Naive thymus-derived CD8-positive, alpha-beta T cell (primary cell): ENCODE measurements around the gene UQCC2. TPM values are rescaled to one million over a fixed set of nuclear protein-coding genes. Genes with fewer than 3 reads are reported as not detected.
A peak's percentile ranks its signal among the peaks of the same experiment; 100 is the strongest.

Source experiments
- ATAC-seq, 2 donors: fragments of 150-1000 bp; cut with Tn5 transposase in 1 of 2; sonication (Bioruptor Pico), chemical (Tn5 transposase) in 1 of 2; 1 replicate in 1 of 2; 2 replicates in 1 of 2; pipeline ENCODE4 v1.10.0; 2021; ENCODE audit warnings: mild to moderate bottlenecking in 2 of 2, moderate library complexity in 2 of 2
- POLR2A ChIA-PET: fragments of 350-600 bp; sonication (Branson Sonifier 250); formaldehyde crosslinking; loops from one replicate; lab custom pipeline; 2021; ENCODE audit warnings: antibody characterized with exemption; lab: Charles Lee
- DNase-seq, 10 donors: peaks; one replicate each; pipeline versions ENCODE4 v3.0.0 to v3.0.0-alpha.2; 2020 to 2022
- H3K27ac Mint-ChIP-seq, 10 donors: one replicate each; pipeline ENCODE4 v1.8.0; 2020 to 2022; ENCODE audit warnings: mild to moderate bottlenecking in 10 of 10, mixed read lengths in 10 of 10, moderate library complexity in 4 of 10, inconsistent platforms in 1 of 10
- H3K27me3 Mint-ChIP-seq, 5 donors: one replicate each; pipeline ENCODE4 v1.8.0; 2021 to 2022; ENCODE audit warnings: mixed read lengths in 5 of 5
- H3K36me3 Mint-ChIP-seq, 3 donors: one replicate each; pipeline ENCODE4 v1.8.0; 2020 to 2022; ENCODE audit warnings: mixed read lengths in 3 of 3, mild to moderate bottlenecking in 2 of 3, inconsistent platforms in 1 of 3
- H3K4me1 Mint-ChIP-seq, 4 donors: one replicate each; pipeline ENCODE4 v1.8.0; 2021 to 2022; ENCODE audit warnings: mixed read lengths in 4 of 4
- H3K4me3 Mint-ChIP-seq, 10 donors: one replicate each; pipeline ENCODE4 v1.8.0; 2020 to 2022; ENCODE audit warnings: mild to moderate bottlenecking in 10 of 10, mixed read lengths in 10 of 10, moderate library complexity in 6 of 10, inconsistent platforms in 1 of 10
- H3K9me3 Mint-ChIP-seq, 9 donors: one replicate each; pipeline ENCODE4 v1.8.0; 2020 to 2022; ENCODE audit warnings: mixed read lengths in 9 of 9, mild to moderate bottlenecking in 3 of 9, inconsistent platforms in 1 of 9, moderate library complexity in 1 of 9
- polyA plus RNA-seq, 3 donors: library from polyadenylated mRNA; unstranded; fragments of 300-500 nt; fragmentation: Illumina TruSeq; gene quantifications; one replicate each; pipeline ENCODE4 v1.2.3, GENCODE V29; 2021
- total RNA-seq, 8 experiments: library from RNA in 2 of 8; stranded (reverse) in 2 of 8; gene quantifications; one replicate each; pipeline ENCODE4 v1.2.3 and lab custom pipeline; 2021 to 2026

UQCC2 gene
- total and polyA plus RNA-seq, 5 experiments from 2014 or later = 23.3 to 57.7 (median 44.4) TPM

GRCh38 chr6:33698494-33698893 lies 13.0 kb downstream of the UQCC2 start:
- H3K36me3 Mint-ChIP-seq = peaks cover 0 to 6% (median 2%) of the 10 kb centered on the region in 3 donors
- peaks cover 22 to 62% (median 54%) of the 10 kb centered on the region in 4 donors for H3K4me1 Mint-ChIP-seq
- H3K4me3 Mint-ChIP-seq = no peak overlapping the region
- peak overlapping the region in 9 of 10 donors; percentile 21 to 86 (median 48) for H3K27ac Mint-ChIP-seq
- DNase-seq (no peak), ATAC-seq (no peak)
- no peaks in the 10 kb centered on the region for H3K27me3 Mint-ChIP-seq
- POLR2A ChIA-PET = interaction anchor here (2.2 kb wide), 1 partner anchor 77 kb away, joined by 4 read pairs; the partner anchor contains the start of gene ITPR3
- H3K9me3 Mint-ChIP-seq = no peaks in the 10 kb centered on the region

DNA sequence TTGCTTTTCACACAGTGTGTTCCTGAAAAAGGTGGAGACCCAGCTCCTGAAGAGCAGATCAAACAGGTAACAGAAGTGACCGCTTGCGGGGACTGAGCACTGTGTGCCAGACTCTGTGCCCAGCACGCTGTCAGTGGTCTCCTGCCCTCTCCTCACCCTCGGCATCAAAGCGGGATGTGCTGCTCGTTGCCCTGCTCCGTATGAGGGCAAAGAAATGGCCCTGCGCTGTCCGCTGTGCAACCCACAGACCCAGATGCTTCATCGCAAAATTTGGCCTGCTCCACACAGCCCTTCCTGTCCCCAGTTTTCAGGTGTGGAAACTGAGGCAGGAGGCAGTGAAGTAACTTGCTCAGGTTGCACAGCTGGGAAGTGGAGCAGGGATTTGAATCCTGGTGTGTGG lies 13.7 kb downstream of the UQCC2 start:
- H3K4me3 Mint-ChIP-seq = peak overlapping the region in 4 of 10 donors; percentile 8 to 79 (median 72)
- H3K36me3 Mint-ChIP-seq = peaks cover 0 to 6% (median 2%) of the 10 kb centered on the region in 3 donors
- H3K27ac Mint-ChIP-seq = peak overlapping the region; percentile 88 to 99 (median 96)
- no peaks in the 10 kb centered on the region for H3K9me3 Mint-ChIP-seq
- POLR2A ChIA-PET = interaction anchor here (0.6 to 2.2 kb wide), 7 partner anchors 11 to 682 kb away, joined by 3 to 6 read pairs (median 4); partner anchors contain the start of gene ITPR3
- ATAC-seq (no peak), DNase-seq (peak in 1 of 10 donors; percentile 19)
- H3K27me3 Mint-ChIP-seq = no peaks in the 10 kb centered on the region
- peaks cover 23 to 68% (median 60%) of the 10 kb centered on the region in 4 donors for H3K4me1 Mint-ChIP-seq

- H3K4me1 Mint-ChIP-seq = peaks cover 27 to 71% (median 68%) of the 10 kb centered on the region in 4 donors
- ATAC-seq (peak; percentile 41 to 68), DNase-seq (peak in 6 of 10 donors; percentile 12 to 62 (median 46))
- H3K36me3 Mint-ChIP-seq = peaks cover 0 to 6% (median 6%) of the 10 kb centered on the region in 3 donors
- POLR2A ChIA-PET = interaction anchor here (0.6 to 2.2 kb wide), 11 partner anchors 9 to 683 kb away, joined by 3 to 6 read pairs (median 4); partner anchors contain the start of gene ITPR3
- peak overlapping the region; percentile 48 to 86 (median 78) for H3K4me3 Mint-ChIP-seq
- no peaks in the 10 kb centered on the region for H3K9me3 Mint-ChIP-seq
- peak overlapping the region; percentile 88 to 99 (median 96) for H3K27ac Mint-ChIP-seq
- H3K27me3 Mint-ChIP-seq = no peaks in the 10 kb centered on the region
Observed at GRCh38 chr6:33696548-33697518, 14.7 kb downstream of the UQCC2 start.

DNA sequence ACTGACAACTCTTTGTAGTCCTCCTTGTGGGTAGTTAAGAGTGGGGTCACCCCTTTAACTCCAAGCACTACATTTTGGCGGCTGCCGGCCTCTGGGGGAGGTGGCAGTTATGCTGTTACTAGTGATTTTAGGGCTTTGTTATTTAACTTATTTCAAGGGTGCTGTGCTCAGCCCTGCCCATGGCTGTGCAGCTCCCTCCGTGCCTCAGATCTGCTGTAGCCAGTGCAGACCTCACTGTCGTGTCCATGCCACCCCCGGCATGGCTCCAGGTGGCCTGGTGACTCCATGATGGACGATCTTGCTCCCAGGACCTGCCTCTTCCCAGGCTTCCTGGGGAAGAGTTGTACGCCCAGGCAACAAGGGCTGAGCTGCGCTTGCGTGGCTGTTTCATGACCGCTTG lies 15.4 kb downstream of the UQCC2 start:
- DNase-seq = no peak
- no peaks in the 10 kb centered on the region for H3K27me3 Mint-ChIP-seq
- ATAC-seq = no peak
- H3K9me3 Mint-ChIP-seq = no peaks in the 10 kb centered on the region
- peak overlapping the region; percentile 88 to 99 (median 96) for H3K27ac Mint-ChIP-seq
- peak overlapping the region in 8 of 10 donors; percentile 67 to 84 (median 78) for H3K4me3 Mint-ChIP-seq
- peaks cover 27 to 77% (median 76%) of the 10 kb centered on the region in 4 donors for H3K4me1 Mint-ChIP-seq
- POLR2A ChIA-PET = interaction anchor here (0.5 to 3.6 kb wide), 6 partner anchors 13 to 1193 kb away, joined by 3 to 22 read pairs (median 4); partner anchors contain the start of genes ANKS1A and UQCC2
- peaks cover 0 to 10% (median 6%) of the 10 kb centered on the region in 3 donors for H3K36me3 Mint-ChIP-seq

DNA sequence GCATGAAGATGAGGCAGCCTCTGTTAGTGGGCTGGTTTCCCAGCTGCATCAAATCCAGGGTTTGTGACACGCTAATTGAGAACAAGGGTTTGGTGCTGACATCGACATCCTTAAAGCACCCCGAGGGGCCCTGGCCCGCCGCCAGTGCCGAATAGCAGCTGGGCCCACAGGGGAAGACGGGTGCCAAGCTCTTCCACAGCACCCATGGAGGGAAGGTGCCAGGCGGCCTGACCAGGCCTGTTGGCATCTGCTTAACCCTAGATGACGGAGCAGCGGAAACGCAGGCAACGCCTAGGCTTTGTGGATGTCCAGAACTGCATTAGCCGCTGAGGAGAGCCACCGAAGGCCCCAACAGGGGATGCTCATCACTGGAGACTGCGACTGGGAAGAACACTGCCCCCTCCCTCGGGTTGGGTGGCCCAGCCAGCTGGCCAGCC lies 16.0 kb downstream of the UQCC2 start:
- POLR2A ChIA-PET = interaction anchor here (0.5 to 3.6 kb wide), 11 partner anchors 14 to 1193 kb away, joined by 3 to 25 read pairs (median 5); partner anchors contain the start of genes ANKS1A, BAK1, ITPR3 and UQCC2
- Mint-ChIP-seq H3K4me3 (peak overlapping the region in 2 of 10 donors; percentile 67 to 79), H3K27ac (peak overlapping the region; percentile 94 to 99 (median 97)), H3K9me3 (no peaks in the 10 kb centered on the region), H3K27me3 (no peaks in the 10 kb centered on the region), H3K4me1 (peaks cover 27 to 76% (median 75%) of the 10 kb centered on the region in 4 donors), H3K36me3 (peaks cover 0 to 15% (median 6%) of the 10 kb centered on the region in 3 donors)
- ATAC-seq = no peak
- DNase-seq = no peak

DNA sequence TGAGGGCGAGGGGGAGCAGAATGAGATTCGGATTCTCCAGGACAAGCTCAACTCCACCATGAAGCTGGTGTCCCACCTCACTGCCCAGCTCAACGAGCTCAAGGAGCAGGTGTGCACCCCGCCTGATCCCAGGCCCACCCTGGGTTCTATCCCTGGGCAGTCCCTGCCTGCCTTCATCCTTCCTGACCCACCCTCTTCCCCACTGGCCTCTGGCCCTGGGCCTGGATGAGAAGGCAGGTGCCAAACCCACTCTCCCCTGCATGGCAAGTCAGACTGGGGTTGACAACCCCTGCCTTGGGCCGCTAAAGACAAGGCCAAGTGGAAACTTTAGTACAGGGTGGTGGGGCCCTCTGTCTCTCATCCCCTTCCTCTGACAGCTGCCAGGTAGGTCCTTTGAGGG lies 16.5 kb downstream of the UQCC2 start:
- no peaks in the 10 kb centered on the region for H3K9me3 Mint-ChIP-seq
- H3K4me3 Mint-ChIP-seq = peak overlapping the region in 8 of 10 donors; percentile 45 to 81 (median 75)
- peak overlapping the region; percentile 95 to 99 (median 97) for H3K27ac Mint-ChIP-seq
- ATAC-seq = no peak
- POLR2A ChIA-PET = interaction anchor here (0.9 to 3.6 kb wide), 12 partner anchors 15 to 162 kb away, joined by 3 to 25 read pairs (median 6); partner anchors contain the start of genes BAK1, ITPR3 and UQCC2
- H3K4me1 Mint-ChIP-seq = peaks cover 23 to 71% (median 71%) of the 10 kb centered on the region in 4 donors
- H3K36me3 Mint-ChIP-seq = peaks cover 0 to 14% (median 6%) of the 10 kb centered on the region in 3 donors
- no peaks in the 10 kb centered on the region for H3K27me3 Mint-ChIP-seq
- no peak for DNase-seq

DNA sequence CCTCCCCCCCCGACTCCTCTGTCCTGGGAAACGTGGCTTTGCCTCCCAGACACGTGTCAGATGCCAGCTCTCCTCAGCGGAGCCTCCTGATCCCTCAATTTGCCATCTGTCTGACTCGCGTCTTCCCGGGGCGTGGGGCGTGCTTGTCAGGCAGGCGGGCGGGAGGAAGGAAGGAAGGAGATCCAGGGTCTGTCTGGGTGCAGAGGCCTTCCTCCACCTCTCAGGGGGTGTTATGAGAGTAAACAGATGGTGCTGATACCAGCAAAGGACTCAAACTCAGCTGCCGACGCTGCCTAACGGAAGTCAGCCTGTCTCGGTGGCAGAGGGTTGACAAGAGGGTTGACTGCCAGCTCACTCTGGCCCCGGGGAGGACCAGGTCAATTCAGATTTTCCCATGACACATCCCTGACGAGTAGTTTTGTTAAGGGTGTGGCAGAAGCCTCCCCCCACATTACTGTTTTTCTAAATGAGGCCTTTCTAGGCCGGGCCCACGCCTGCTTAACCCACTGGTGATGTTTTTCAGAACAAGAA lies 17.0 kb downstream of the UQCC2 start:
- Mint-ChIP-seq H3K27ac (peak overlapping the region; percentile 95 to 99 (median 97)), H3K27me3 (no peaks in the 10 kb centered on the region), H3K9me3 (no peaks in the 10 kb centered on the region), H3K4me3 (peak overlapping the region; percentile 45 to 81 (median 74)), H3K36me3 (peaks cover 0 to 19% (median 9%) of the 10 kb centered on the region in 3 donors), H3K4me1 (peaks cover 25 to 71% (median 70%) of the 10 kb centered on the region in 4 donors)
- POLR2A ChIA-PET = interaction anchor here (0.9 to 3.6 kb wide), 12 partner anchors 15 to 161 kb away, joined by 3 to 25 read pairs (median 6); partner anchors contain the start of genes BAK1, ITPR3 and UQCC2
- peak in 9 of 10 donors; percentile 32 to 78 (median 53) for DNase-seq
- peak; percentile 54 to 77 for ATAC-seq

- Mint-ChIP-seq H3K4me3 (peak overlapping the region in 8 of 10 donors; percentile 66 to 82 (median 74)), H3K36me3 (peaks cover 0 to 28% (median 17%) of the 10 kb centered on the region in 3 donors), H3K4me1 (peaks cover 29 to 70% (median 69%) of the 10 kb centered on the region in 4 donors), H3K27me3 (no peaks in the 10 kb centered on the region), H3K9me3 (no peaks in the 10 kb centered on the region), H3K27ac (peak overlapping the region; percentile 95 to 99 (median 98))
- ATAC-seq (no peak), DNase-seq (peak in 1 of 10 donors; percentile 53)
- POLR2A ChIA-PET = interaction anchor here (1.0 to 3.6 kb wide), 9 partner anchors 10 to 349 kb away, joined by 3 to 25 read pairs (median 7); partner anchors contain the start of genes BAK1, ITPR3 and UQCC2
Observed at GRCh38 chr6:33693186-33694105, 18.1 kb downstream of the UQCC2 start.

DNA sequence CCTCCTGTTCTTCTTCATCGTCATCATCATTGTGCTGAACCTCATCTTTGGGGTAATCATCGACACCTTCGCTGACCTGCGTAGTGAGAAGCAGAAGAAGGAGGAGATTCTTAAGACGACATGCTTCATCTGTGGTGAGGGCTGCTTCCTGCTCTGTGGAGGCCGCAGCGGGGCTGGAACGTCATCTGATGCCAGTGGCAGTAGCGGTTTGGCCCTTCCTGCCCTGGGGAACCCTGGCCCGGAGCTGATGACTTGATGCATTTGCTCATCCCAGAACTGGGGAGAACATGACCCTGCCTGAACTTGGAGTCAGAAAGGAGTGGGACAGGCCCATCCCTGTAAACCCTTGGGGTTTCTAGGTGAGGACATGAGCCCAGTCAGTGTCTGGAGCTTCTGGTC lies 18.7 kb downstream of the UQCC2 start:
- Mint-ChIP-seq H3K27ac (peak overlapping the region; percentile 95 to 99 (median 97)), H3K4me1 (peaks cover 29 to 69% (median 65%) of the 10 kb centered on the region in 4 donors), H3K9me3 (no peaks in the 10 kb centered on the region), H3K4me3 (peak overlapping the region; percentile 16 to 82 (median 64)), H3K27me3 (no peaks in the 10 kb centered on the region), H3K36me3 (peaks cover 0 to 32% (median 18%) of the 10 kb centered on the region in 3 donors)
- peak in 9 of 10 donors; percentile 26 to 77 (median 61) for DNase-seq
- POLR2A ChIA-PET = interaction anchor here (1.0 to 3.6 kb wide), 6 partner anchors 10 to 348 kb away, joined by 3 to 25 read pairs (median 4); partner anchors contain the start of genes ITPR3 and UQCC2
- ATAC-seq = peak; percentile 52 to 75

GRCh38 chr6:33692078-33692759 lies 19.3 kb downstream of the UQCC2 start:
- H3K27me3 Mint-ChIP-seq = no peaks in the 10 kb centered on the region
- peaks cover 26 to 63% (median 59%) of the 10 kb centered on the region in 4 donors for H3K4me1 Mint-ChIP-seq
- peak overlapping the region; percentile 16 to 82 (median 64) for H3K4me3 Mint-ChIP-seq
- ATAC-seq = no peak
- peak in 1 of 10 donors; percentile 4 for DNase-seq
- POLR2A ChIA-PET = interaction anchor here (1.2 to 3.1 kb wide), 4 partner anchors 21 to 348 kb away, joined by 3 to 25 read pairs (median 4); partner anchors contain the start of gene ITPR3
- peak overlapping the region; percentile 95 to 99 (median 97) for H3K27ac Mint-ChIP-seq
- H3K36me3 Mint-ChIP-seq = peaks cover 0 to 37% (median 20%) of the 10 kb centered on the region in 3 donors
- H3K9me3 Mint-ChIP-seq = no peaks in the 10 kb centered on the region
